Vagina (tissue), 2 donors: Measurements from ENCODE around the gene RPL27. TPM values are rescaled to one million over a fixed set of nuclear protein-coding genes. Genes with fewer than 3 reads are reported as not detected.

Experiments
- DNase-seq, 2 donors: peaks; one replicate each; pipeline ENCODE4 v3.0.0-alpha.2; 2017; ENCODE audit errors: extremely low spot score in 2 of 2
- H3K27ac ChIP-seq: fragments of 200-600 bp; sonication (generic); one replicate; pipeline ENCODE4 v1.5.1; 2019
- H3K27me3 ChIP-seq: fragments of 200-600 bp; sonication (generic); one replicate; pipeline ENCODE4 v1.5.1; 2019
- H3K36me3 ChIP-seq, 2 donors: fragments of 200-600 bp; sonication (generic); one replicate each; pipeline ENCODE4 v1.5.1; 2017 to 2019
- H3K4me1 ChIP-seq: fragments of 200-600 bp; sonication (generic); one replicate; pipeline ENCODE4 v1.5.1; 2019
- H3K4me3 ChIP-seq, 2 donors: fragments of 200-600 bp; sonication (generic); 1 replicate in 1 of 2; 2 replicates in 1 of 2; pipeline ENCODE4 v1.5.1; 2016 to 2019
- H3K9me3 ChIP-seq: fragments of 200-600 bp; sonication (generic); one replicate; pipeline ENCODE4 v1.5.1; 2019
- CTCF ChIP-seq, 3 experiments: fragments of 450-650 bp in 2 of 3; fragments of 200-600 bp in 1 of 3; sonication (generic) in 1 of 3; IDR thresholded peaks; one replicate each; pipeline ENCODE4 v1.5.1; 2017 to 2019; ENCODE audit warnings: antibody characterized with exemption in 3 of 3, mild to moderate bottlenecking in 2 of 3, moderate library complexity in 2 of 3
- POLR2A ChIP-seq, 2 donors: fragments of 450-650 bp; IDR thresholded peaks; one replicate each; pipeline ENCODE4 v1.6.1; 2017; ENCODE audit warnings: antibody characterized with exemption in 2 of 2, mild to moderate bottlenecking in 2 of 2, moderate library complexity in 2 of 2
- POLR2AphosphoS5 ChIP-seq, 2 donors: sonication (generic); formaldehyde crosslinking; IDR thresholded peaks; one replicate each; pipeline ENCODE4 v1.9.0; 2017; ENCODE audit warnings: antibody characterized with exemption in 2 of 2, mild to moderate bottlenecking in 2 of 2, low read depth in 1 of 2; ENCODE audit not compliant: insufficient read depth in 1 of 2
- intact Hi-C: fragments of 100-400 bp; cut with DNase I; formaldehyde crosslinking; loops from one replicate; pipeline ENCODE4 v1.15.1; 2023
- total RNA-seq: library from RNA; depleted of rRNA; stranded (reverse); fragments of >200 nt; gene quantifications from one replicate; pipeline ENCODE4 v1.2.3, GENCODE V29; 2016

RPL27 gene
- total RNA-seq, 1 donor from 2014 or later = 1,982 TPM

- no peak overlapping the region for H3K27ac ChIP-seq
- TF ChIP-seq POLR2A (IDR thresholded peaks at IDR 0.05) = no peak
- no peak for TF ChIP-seq CTCF (IDR thresholded peaks at IDR 0.05)
- no peak for TF ChIP-seq POLR2AphosphoS5 (IDR thresholded peaks at IDR 0.05; ENCODE audit: insufficient read depth in 1 of 2, low read depth in 1 of 2)
- H3K27me3 ChIP-seq = no peaks in the 10 kb centered on the region
- H3K36me3 ChIP-seq = no peaks in the 10 kb centered on the region
- no peak for DNase-seq
- H3K4me3 ChIP-seq = no peak overlapping the region
- peaks cover 32% of the 10 kb centered on the region for H3K4me1 ChIP-seq
- no peaks in the 10 kb centered on the region for H3K9me3 ChIP-seq
- intact Hi-C loops = loop anchor here (10.0 kb wide), 2 partner anchors 96 to 306 kb away; partner anchors contain the start of gene BRCA1
Observed at GRCh38 chr17:43028221-43028861, 30.1 kb downstream of the RPL27 start.

GRCh38 chr17:43030137-43030767, 32.0 kb downstream of the RPL27 start:
- H3K4me3 ChIP-seq = no peak overlapping the region
- H3K4me1 ChIP-seq = peaks cover 21% of the 10 kb centered on the region
- no peaks in the 10 kb centered on the region for H3K27me3 ChIP-seq
- DNase-seq = no peak
- no peak overlapping the region for H3K27ac ChIP-seq
- TF ChIP-seq POLR2AphosphoS5 (IDR thresholded peaks at IDR 0.05; ENCODE audit: insufficient read depth in 1 of 2, low read depth in 1 of 2) = no peak
- no peak for TF ChIP-seq CTCF (IDR thresholded peaks at IDR 0.05)
- no peak for TF ChIP-seq POLR2A (IDR thresholded peaks at IDR 0.05)
- no peaks in the 10 kb centered on the region for H3K36me3 ChIP-seq
- intact Hi-C loops = no loop called here
- no peaks in the 10 kb centered on the region for H3K9me3 ChIP-seq

GRCh38 chr17:43031666-43032065, 33.4 kb downstream of the RPL27 start:
- intact Hi-C loops = no loop called here
- Histone ChIP-seq H3K4me1 (peaks cover 7% of the 10 kb centered on the region), H3K27ac (no peak overlapping the region), H3K36me3 (no peaks in the 10 kb centered on the region), H3K27me3 (no peaks in the 10 kb centered on the region), H3K4me3 (no peak overlapping the region), H3K9me3 (no peaks in the 10 kb centered on the region)
- DNase-seq = no peak
- TF ChIP-seq CTCF (IDR thresholded peaks at IDR 0.05) (no peak), POLR2A (IDR thresholded peaks at IDR 0.05) (no peak), POLR2AphosphoS5 (IDR thresholded peaks at IDR 0.05; ENCODE audit: insufficient read depth in 1 of 2, low read depth in 1 of 2) (no peak)

GRCh38 chr17:43033948-43034881, 36.0 kb downstream of the RPL27 start:
- intact Hi-C loops = no loop called here
- TF ChIP-seq POLR2AphosphoS5 (IDR thresholded peaks at IDR 0.05; ENCODE audit: insufficient read depth in 1 of 2, low read depth in 1 of 2) (no peak), CTCF (IDR thresholded peaks at IDR 0.05) (no peak), POLR2A (IDR thresholded peaks at IDR 0.05) (no peak)
- no peak for DNase-seq

More at GRCh38 chr17:43033948-43034881, 36.0 kb downstream of the RPL27 start:
- Histone ChIP-seq H3K9me3 (no peaks in the 10 kb centered on the region), H3K36me3 (no peaks in the 10 kb centered on the region), H3K4me3 (no peak overlapping the region), H3K4me1 (no peaks in the 10 kb centered on the region), H3K27me3 (no peaks in the 10 kb centered on the region), H3K27ac (no peak overlapping the region)
